ENCODE data around the gene SPATA31C1.
"Not testable (repeated sequence)": the region's sequence is repeated elsewhere in the genome, so short reads cannot be mapped to it uniquely, and the experiment has no call there.

SPATA31C1 gene

DNA sequence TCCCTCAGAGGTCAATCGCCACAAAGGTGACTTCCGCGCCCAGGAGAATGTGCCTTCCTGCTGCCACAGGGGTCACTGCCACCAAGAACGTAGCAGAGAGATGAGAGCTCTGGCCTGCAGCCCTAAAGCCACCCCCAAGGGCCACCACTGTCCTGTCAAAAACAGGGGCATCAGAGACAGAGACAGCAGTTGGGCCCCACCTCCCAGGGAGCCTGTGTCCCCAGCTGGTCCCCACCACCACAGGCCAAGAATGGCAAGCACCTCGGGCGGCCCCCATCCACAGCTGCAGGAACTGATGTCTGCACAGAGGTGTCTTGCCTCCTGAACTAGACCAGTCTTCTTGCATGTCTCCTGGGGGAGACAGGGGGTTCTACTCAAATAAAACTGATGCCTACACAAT is 29.3 kb upstream of the SPATA31C1 start:
- FAIRE-seq (no peak), DNase-seq (ENCODE audit: insufficient read length) (no peak)
- TF ChIP-seq TAF1 (IDR thresholded peaks at IDR 0.05; ENCODE audit: borderline replicate concordance, low read depth, low read length) (no peak), POLR2AphosphoS5 (IDR thresholded peaks at IDR 0.05; ENCODE audit: low read depth, low read length) (no peak), POLR2A (IDR thresholded peaks at IDR 0.05; ENCODE audit: low read depth, low read length) (no peak)

- no peak for TF ChIP-seq TAF1 (IDR thresholded peaks at IDR 0.05; ENCODE audit: borderline replicate concordance, low read depth, low read length)
- TF ChIP-seq POLR2AphosphoS5 (IDR thresholded peaks at IDR 0.05; ENCODE audit: low read depth, low read length) = no peak
- TF ChIP-seq POLR2A (IDR thresholded peaks at IDR 0.05; ENCODE audit: low read depth, low read length) = no peak
- DNase-seq (ENCODE audit: insufficient read length) (no peak), FAIRE-seq (no peak)
These were observed 28.5 kb upstream of the SPATA31C1 start for GRCh38 chr9:87889065-87889881.

GRCh38 chr9:87889882-87890252 is 27.9 kb upstream of the SPATA31C1 start:
- TF ChIP-seq POLR2A (IDR thresholded peaks at IDR 0.05; ENCODE audit: low read depth, low read length) = no peak
- no peak for TF ChIP-seq POLR2AphosphoS5 (IDR thresholded peaks at IDR 0.05; ENCODE audit: low read depth, low read length)
- no peak for TF ChIP-seq TAF1 (IDR thresholded peaks at IDR 0.05; ENCODE audit: borderline replicate concordance, low read depth, low read length)
- no peak for FAIRE-seq
- no peak for DNase-seq (ENCODE audit: insufficient read length)

DNA sequence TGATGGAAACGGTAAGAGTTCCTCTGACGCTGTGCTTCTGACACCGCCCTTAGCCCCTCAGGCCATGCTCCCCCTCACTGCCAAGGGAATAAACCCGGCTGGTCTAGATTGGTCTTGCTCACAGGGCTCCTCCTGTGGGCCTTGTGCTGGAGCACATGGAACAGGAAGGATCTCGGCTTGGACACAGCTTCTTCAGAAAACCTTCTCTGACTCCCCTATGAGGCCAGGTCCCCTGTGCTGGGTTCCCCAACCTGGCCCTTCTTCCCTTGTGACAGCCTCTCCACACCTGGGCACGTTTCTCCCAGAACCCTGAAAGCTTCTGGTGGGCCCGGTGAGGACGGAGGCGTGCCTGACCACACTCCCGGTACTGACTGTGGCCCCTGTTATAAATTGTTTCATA is 26.9 kb upstream of the SPATA31C1 start:
- TF ChIP-seq TAF1 (IDR thresholded peaks at IDR 0.05; ENCODE audit: borderline replicate concordance, low read depth, low read length) (no peak), POLR2A (IDR thresholded peaks at IDR 0.05; ENCODE audit: low read depth, low read length) (no peak), POLR2AphosphoS5 (IDR thresholded peaks at IDR 0.05; ENCODE audit: low read depth, low read length) (no peak)
- FAIRE-seq (no peak), DNase-seq (ENCODE audit: insufficient read length) (no peak)

GRCh38 chr9:87891754-87892153 is 26.0 kb upstream of the SPATA31C1 start:
- no peak for TF ChIP-seq POLR2A (IDR thresholded peaks at IDR 0.05; ENCODE audit: low read depth, low read length)
- TF ChIP-seq TAF1 (IDR thresholded peaks at IDR 0.05; ENCODE audit: borderline replicate concordance, low read depth, low read length) = no peak
- no peak for TF ChIP-seq POLR2AphosphoS5 (IDR thresholded peaks at IDR 0.05; ENCODE audit: low read depth, low read length)
- no peak for FAIRE-seq
- DNase-seq (ENCODE audit: insufficient read length) = no peak

GRCh38 chr9:87892956-87893355 is 24.8 kb upstream of the SPATA31C1 start:
- FAIRE-seq = no peak
- DNase-seq (ENCODE audit: insufficient read length) = no peak
- TF ChIP-seq POLR2AphosphoS5 (IDR thresholded peaks at IDR 0.05; ENCODE audit: low read depth, low read length) (no peak), TAF1 (IDR thresholded peaks at IDR 0.05; ENCODE audit: borderline replicate concordance, low read depth, low read length) (no peak)

GRCh38 chr9:87894998-87895625 is 22.6 kb upstream of the SPATA31C1 start:
- no peak for DNase-seq (ENCODE audit: insufficient read length)

GRCh38 chr9:87896891-87897290 is 20.9 kb upstream of the SPATA31C1 start:
- FAIRE-seq (no peak), DNase-seq (ENCODE audit: insufficient read length) (no peak)
- TF ChIP-seq POLR2A (IDR thresholded peaks at IDR 0.05; ENCODE audit: low read depth, low read length) (no peak), POLR2AphosphoS5 (IDR thresholded peaks at IDR 0.05; ENCODE audit: low read depth, low read length) (no peak), TAF1 (IDR thresholded peaks at IDR 0.05; ENCODE audit: borderline replicate concordance, low read depth, low read length) (no peak)

More at GRCh38 chr9:87894998-87895625, 22.6 kb upstream of the SPATA31C1 start:
- TF ChIP-seq TAF1 (IDR thresholded peaks at IDR 0.05; ENCODE audit: borderline replicate concordance, low read depth, low read length) (no peak), POLR2AphosphoS5 (IDR thresholded peaks at IDR 0.05; ENCODE audit: low read depth, low read length) (no peak), POLR2A (IDR thresholded peaks at IDR 0.05; ENCODE audit: low read depth, low read length) (no peak)
- FAIRE-seq = no peak

DNA sequence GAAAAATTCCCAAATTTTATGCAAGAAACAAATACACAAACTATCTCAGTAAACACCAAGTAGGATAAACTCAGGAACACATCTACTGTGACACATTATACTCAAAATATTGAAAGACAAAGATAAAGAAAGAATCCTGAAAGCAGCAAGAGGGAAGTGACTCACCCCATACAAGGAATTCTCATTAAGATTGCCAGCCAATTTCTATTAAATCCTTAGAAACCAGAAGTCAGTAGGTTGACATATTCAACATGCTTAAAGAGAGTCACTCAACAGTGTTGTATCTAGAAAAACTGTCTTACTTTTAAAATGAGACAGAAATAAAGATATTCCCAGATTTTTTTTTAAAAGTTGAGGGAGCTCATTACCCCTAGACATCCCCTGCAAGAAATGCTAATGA is 19.6 kb upstream of the SPATA31C1 start:
- DNase-seq (ENCODE audit: insufficient read length) (no peak), FAIRE-seq (no peak)
- TF ChIP-seq POLR2AphosphoS5 (IDR thresholded peaks at IDR 0.05; ENCODE audit: low read depth, low read length) = no peak
- no peak for TF ChIP-seq TAF1 (IDR thresholded peaks at IDR 0.05; ENCODE audit: borderline replicate concordance, low read depth, low read length)
- no peak for TF ChIP-seq POLR2A (IDR thresholded peaks at IDR 0.05; ENCODE audit: low read depth, low read length)

DNA sequence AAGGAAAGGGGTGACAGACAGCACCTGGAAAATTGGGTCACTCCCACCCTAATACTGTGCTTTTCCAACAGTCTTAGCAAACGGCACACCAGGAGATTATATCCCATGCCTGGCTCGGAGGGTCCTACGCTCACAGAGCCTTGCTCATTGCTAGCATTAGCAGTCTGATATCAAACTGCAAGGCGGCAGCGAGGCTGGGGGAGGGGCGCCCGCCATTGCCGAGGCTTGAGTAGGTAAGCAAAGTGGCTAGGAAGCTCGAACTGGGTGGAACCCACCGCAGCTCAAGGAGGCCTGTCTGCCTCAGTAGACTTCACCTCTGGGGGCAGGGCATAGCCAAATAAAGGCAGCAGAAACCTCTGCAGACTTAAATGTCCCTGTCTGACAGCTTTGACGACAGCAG is 15.4 kb upstream of the SPATA31C1 start:
- not testable (repeated sequence) for FAIRE-seq; DNase-seq (ENCODE audit: insufficient read length)

DNA sequence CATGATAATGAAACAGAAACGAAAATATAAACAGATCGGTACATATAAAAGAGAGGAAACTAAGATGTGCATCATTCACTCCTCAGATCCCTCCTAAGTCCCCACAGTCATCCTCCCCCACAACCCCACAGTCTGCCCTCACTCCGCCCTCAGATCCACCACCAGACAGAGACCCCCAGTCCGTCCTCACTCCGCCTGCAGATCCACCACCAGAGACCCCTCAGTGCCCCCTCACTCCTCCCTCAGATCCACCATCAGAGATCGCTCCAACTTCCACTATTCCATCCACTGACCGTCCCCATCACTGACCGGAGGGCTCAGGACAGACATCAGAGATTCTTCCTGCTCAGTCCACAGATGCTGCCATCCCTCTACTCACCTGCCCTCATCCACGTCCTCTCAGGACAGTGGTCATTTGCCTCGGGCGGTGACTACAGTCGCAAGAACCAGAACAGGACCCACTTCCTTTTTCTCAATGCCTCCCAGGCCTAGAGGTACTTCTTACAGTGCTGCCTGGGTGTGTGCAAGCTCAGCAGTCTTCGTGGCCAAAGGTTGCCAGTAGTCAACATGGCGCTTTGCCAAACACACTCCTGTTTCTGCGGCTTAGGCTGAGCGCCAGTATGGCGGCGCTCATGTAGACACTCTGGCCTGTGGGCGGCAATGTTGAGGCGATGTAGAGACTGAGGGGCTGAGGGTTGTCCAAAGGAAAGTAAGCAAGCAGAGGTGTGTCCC is 8.3 kb upstream of the SPATA31C1 start:
- FAIRE-seq = no peak
- TF ChIP-seq POLR2A (IDR thresholded peaks at IDR 0.05; ENCODE audit: low read depth, low read length) (no peak), POLR2AphosphoS5 (IDR thresholded peaks at IDR 0.05; ENCODE audit: low read depth, low read length) (no peak), TAF1 (IDR thresholded peaks at IDR 0.05; ENCODE audit: borderline replicate concordance, low read depth, low read length) (no peak)
- DNase-seq (ENCODE audit: insufficient read length) = no peak

DNA sequence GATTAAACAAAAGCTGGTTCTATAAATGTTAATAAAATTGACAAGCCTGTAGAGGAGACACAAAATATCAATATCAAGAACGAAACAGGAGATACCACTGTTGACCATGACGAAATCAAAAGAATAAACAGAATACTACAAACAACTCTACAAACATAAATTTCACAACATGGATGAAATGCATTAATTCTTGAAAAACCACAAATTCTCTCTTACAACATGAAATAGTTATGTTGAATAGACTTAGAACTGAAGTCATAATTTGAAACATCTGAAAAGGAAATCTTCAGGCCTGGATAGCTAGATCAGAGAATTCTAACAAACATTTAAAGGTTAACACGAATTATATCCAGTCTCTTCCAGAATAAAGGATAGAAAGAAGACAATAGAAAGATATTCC is 6.9 kb upstream of the SPATA31C1 start:
- FAIRE-seq (no peak), DNase-seq (ENCODE audit: insufficient read length) (no peak)
- no peak for TF ChIP-seq TAF1 (IDR thresholded peaks at IDR 0.05; ENCODE audit: borderline replicate concordance, low read depth, low read length)
- no peak for TF ChIP-seq POLR2A (IDR thresholded peaks at IDR 0.05; ENCODE audit: low read depth, low read length)
- no peak for TF ChIP-seq POLR2AphosphoS5 (IDR thresholded peaks at IDR 0.05; ENCODE audit: low read depth, low read length)

- DNase-seq (ENCODE audit: insufficient read length); FAIRE-seq: not testable (repeated sequence)
These were observed 1.3 kb downstream of the SPATA31C1 start for GRCh38 chr9:87919013-87919412.

GRCh38 chr9:87921561-87921960 is 3.8 kb downstream of the SPATA31C1 start:
- not testable (repeated sequence) for FAIRE-seq; DNase-seq (ENCODE audit: insufficient read length)

- FAIRE-seq = not testable (repeated sequence)
These were observed 5.2 kb downstream of the SPATA31C1 start for GRCh38 chr9:87923012-87923411.

GRCh38 chr9:87924851-87925250 is 7.1 kb downstream of the SPATA31C1 start:
- DNase-seq (ENCODE audit: insufficient read length); FAIRE-seq: not testable (repeated sequence)

More at GRCh38 chr9:87923012-87923411, 5.2 kb downstream of the SPATA31C1 start:
- not testable (repeated sequence) for DNase-seq (ENCODE audit: insufficient read length)
